Effector memory CD4-positive, alpha-beta T cell (primary cell): Measurements from ENCODE around the gene ITGAE.
A peak's percentile ranks its signal among the peaks of the same experiment; 100 is the strongest.
"Not testable (repeated sequence)": the region's sequence is repeated elsewhere in the genome, so short reads cannot be mapped to it uniquely, and the experiment has no call there.

Source experiments
- DNase-seq, 3 donors: peaks; one replicate each; pipeline ENCODE4 v3.0.0-alpha.2; 2020
- H3K27ac ChIP-seq: 2 replicates; pipeline ENCODE4 v1.7.0; 2013; ENCODE audit warnings: mild to moderate bottlenecking, low read length, moderate library complexity; ENCODE audit not compliant: insufficient read depth, poor library complexity, severe bottlenecking
- H3K27me3 ChIP-seq: replicated peaks from 2 replicates; pipeline ENCODE4 v1.7.0; 2013; ENCODE audit warnings: mild to moderate bottlenecking, low read length; ENCODE audit not compliant: insufficient read depth, control insufficient read depth, poor library complexity, severe bottlenecking
- H3K36me3 ChIP-seq: 2 replicates; pipeline ENCODE4 v1.7.0; 2013; ENCODE audit warnings: mild to moderate bottlenecking, low read length, moderate library complexity; ENCODE audit not compliant: control insufficient read depth, insufficient read depth
- H3K4me1 ChIP-seq: 2 replicates; pipeline ENCODE4 v1.7.0; 2013; ENCODE audit warnings: low read length, mild to moderate bottlenecking; ENCODE audit not compliant: control insufficient read depth, insufficient read depth, poor library complexity, severe bottlenecking
- H3K4me3 ChIP-seq: 2 replicates; pipeline ENCODE4 v1.7.0; 2013; ENCODE audit warnings: low read length, low read depth, mild to moderate bottlenecking; ENCODE audit not compliant: insufficient read depth, poor library complexity, severe bottlenecking
- H3K9me3 ChIP-seq: 2 replicates; pipeline ENCODE4 v1.7.0; 2013; ENCODE audit warnings: mild to moderate bottlenecking, low read length, moderate library complexity; ENCODE audit not compliant: control insufficient read depth
- total RNA-seq, 3 donors: gene quantifications; one replicate each; lab custom pipeline; 2026; lab: John Stamatoyannopoulos, UW

The ITGAE gene
- total RNA-seq = 10.9 to 12.6 (median 12.6) reads per million in 3 donors

GRCh38 chr17:3800362-3801271 lies at the start of gene ITGAE:
TSS of gene ITGAE (minus strand) at chr17:3801188. CDS start at chr17:3801144, 44 bp downstream.
- Histone ChIP-seq H3K4me1 (peaks cover 10% of the 10 kb centered on the region), H3K4me3 (no peak within 1 kb of the TSS), H3K9me3 (no peaks in the 10 kb centered on the region), H3K27ac (no peak within 1 kb of the TSS), H3K27me3 (no peaks in the 10 kb centered on the region), H3K36me3 (no peaks in the 10 kb centered on the region)
- DNase-seq = no peak

- no peak overlapping the region for H3K27ac ChIP-seq
- H3K4me1 ChIP-seq = peaks cover 14% of the 10 kb centered on the region
- no peaks in the 10 kb centered on the region for H3K27me3 ChIP-seq
- no peak for DNase-seq
- H3K9me3 ChIP-seq = no peaks in the 10 kb centered on the region
- H3K36me3 ChIP-seq = no peaks in the 10 kb centered on the region
- no peak overlapping the region for H3K4me3 ChIP-seq
Observed at GRCh38 chr17:3848229-3848835, 47.3 kb upstream of the ITGAE start.

- no peak for DNase-seq
- Histone ChIP-seq H3K36me3 (no peaks in the 10 kb centered on the region), H3K4me1 (peaks cover 14% of the 10 kb centered on the region), H3K4me3 (no peak overlapping the region), H3K9me3 (no peaks in the 10 kb centered on the region), H3K27ac (no peak overlapping the region), H3K27me3 (no peaks in the 10 kb centered on the region)
Observed at GRCh38 chr17:3847165-3847670, 46.2 kb upstream of the ITGAE start.

GRCh38 chr17:3846437-3847164 lies 45.6 kb upstream of the ITGAE start:
- Histone ChIP-seq H3K4me3 (peak overlapping the region; percentile 99), H3K4me1 (peaks cover 14% of the 10 kb centered on the region), H3K27me3 (no peaks in the 10 kb centered on the region), H3K27ac (no peak overlapping the region), H3K36me3 (peaks cover under 1% of the 10 kb centered on the region), H3K9me3 (no peaks in the 10 kb centered on the region)
- no peak for DNase-seq

GRCh38 chr17:3845621-3846436 lies 44.8 kb upstream of the ITGAE start, which contains the start of gene NCBP3:
TSS of gene NCBP3 (minus strand) at chr17:3846246. CDS start at chr17:3846223, 23 bp downstream.
- DNase-seq = peak; percentile 83 to 85 (median 84)
- Histone ChIP-seq H3K9me3 (no peaks in the 10 kb centered on the region), H3K4me1 (peaks cover 14% of the 10 kb centered on the region), H3K4me3 (peak within 1 kb of the TSS; percentile 99), H3K27ac (peak within 1 kb of the TSS; percentile 84), H3K27me3 (no peaks in the 10 kb centered on the region), H3K36me3 (peaks cover 7% of the 10 kb centered on the region)

GRCh38 chr17:3845291-3845620 lies 44.3 kb upstream of the ITGAE start:
- Histone ChIP-seq H3K36me3 (peaks cover 7% of the 10 kb centered on the region), H3K4me1 (peaks cover 14% of the 10 kb centered on the region), H3K27ac (peak overlapping the region; percentile 84), H3K27me3 (no peaks in the 10 kb centered on the region), H3K9me3 (no peaks in the 10 kb centered on the region), H3K4me3 (peak overlapping the region; percentile 99)
- DNase-seq = no peak

- H3K9me3 ChIP-seq, H3K27ac ChIP-seq, DNase-seq, H3K4me3 ChIP-seq, H3K27me3 ChIP-seq: not testable (repeated sequence)
- peaks cover 14% of the 10 kb centered on the region for H3K4me1 ChIP-seq
- peaks cover 14% of the 10 kb centered on the region for H3K36me3 ChIP-seq
Observed at GRCh38 chr17:3844556-3844955, 43.6 kb upstream of the ITGAE start.

GRCh38 chr17:3843935-3844516 lies 43.0 kb upstream of the ITGAE start:
- DNase-seq = peak in 2 of 3 donors; percentile 17
- Histone ChIP-seq H3K27ac (no peak overlapping the region), H3K36me3 (peaks cover 19% of the 10 kb centered on the region), H3K27me3 (no peaks in the 10 kb centered on the region), H3K4me1 (peaks cover 14% of the 10 kb centered on the region), H3K9me3 (no peaks in the 10 kb centered on the region), H3K4me3 (no peak overlapping the region)

- H3K27ac ChIP-seq = no peak overlapping the region
- H3K27me3 ChIP-seq = no peaks in the 10 kb centered on the region
- no peaks in the 10 kb centered on the region for H3K4me1 ChIP-seq
- peaks cover 45% of the 10 kb centered on the region for H3K36me3 ChIP-seq
- no peak for DNase-seq
- no peak overlapping the region for H3K4me3 ChIP-seq
- no peaks in the 10 kb centered on the region for H3K9me3 ChIP-seq
Observed at GRCh38 chr17:3838206-3838605, 37.2 kb upstream of the ITGAE start.
